Retinal pigment epithelial cell (primary cell): Measurements from ENCODE around the gene FAM184A.

Experiments used
- DNase-seq: peaks from one replicate; pipeline ENCODE4 v3.0.0-alpha.2; 2010; ENCODE audit warnings: low read depth
- H3K4me3 ChIP-seq: 2 replicates; pipeline ENCODE4 v1.5.1; 2011; ENCODE audit warnings: mild to moderate bottlenecking, low read length, control low read depth, moderate library complexity
- TF ChIP-seq, protein P1 (sequence below): conservative IDR thresholded peaks from 2 replicates; pipeline ENCODE4 v1.5.1; 2011; ENCODE audit warnings: low read depth, low read length, control low read depth, inconsistent platforms

The FAM184A gene

DNA sequence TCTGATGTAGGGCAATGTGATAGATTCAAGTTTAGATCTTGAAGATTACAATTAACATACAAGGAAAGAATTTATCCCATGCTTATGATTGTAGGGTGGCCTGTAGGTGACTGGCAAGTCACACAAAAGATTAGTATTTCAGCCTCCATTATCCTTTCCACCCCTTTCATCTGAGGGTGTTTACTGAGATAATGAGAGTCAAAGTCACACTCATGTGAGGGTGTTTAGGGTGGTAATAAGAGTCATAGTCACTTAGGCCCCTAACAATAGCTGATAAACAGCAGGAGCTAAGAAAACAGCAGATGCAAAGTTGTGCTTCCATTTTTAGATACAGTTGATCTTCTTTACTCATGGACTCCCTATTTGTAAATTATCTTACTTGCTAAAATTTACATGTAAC, 11.4 kb downstream of the FAM184A start:
- H3K4me3 ChIP-seq = no peak overlapping the region
- no peak for DNase-seq
- TF ChIP-seq, protein P1, sequence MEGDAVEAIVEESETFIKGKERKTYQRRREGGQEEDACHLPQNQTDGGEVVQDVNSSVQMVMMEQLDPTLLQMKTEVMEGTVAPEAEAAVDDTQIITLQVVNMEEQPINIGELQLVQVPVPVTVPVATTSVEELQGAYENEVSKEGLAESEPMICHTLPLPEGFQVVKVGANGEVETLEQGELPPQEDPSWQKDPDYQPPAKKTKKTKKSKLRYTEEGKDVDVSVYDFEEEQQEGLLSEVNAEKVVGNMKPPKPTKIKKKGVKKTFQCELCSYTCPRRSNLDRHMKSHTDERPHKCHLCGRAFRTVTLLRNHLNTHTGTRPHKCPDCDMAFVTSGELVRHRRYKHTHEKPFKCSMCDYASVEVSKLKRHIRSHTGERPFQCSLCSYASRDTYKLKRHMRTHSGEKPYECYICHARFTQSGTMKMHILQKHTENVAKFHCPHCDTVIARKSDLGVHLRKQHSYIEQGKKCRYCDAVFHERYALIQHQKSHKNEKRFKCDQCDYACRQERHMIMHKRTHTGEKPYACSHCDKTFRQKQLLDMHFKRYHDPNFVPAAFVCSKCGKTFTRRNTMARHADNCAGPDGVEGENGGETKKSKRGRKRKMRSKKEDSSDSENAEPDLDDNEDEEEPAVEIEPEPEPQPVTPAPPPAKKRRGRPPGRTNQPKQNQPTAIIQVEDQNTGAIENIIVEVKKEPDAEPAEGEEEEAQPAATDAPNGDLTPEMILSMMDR = no peak

- TF ChIP-seq, protein P1 = no peak
- H3K4me3 ChIP-seq = no peak overlapping the region
- no peak for DNase-seq
Observed at GRCh38 chr6:119066517-119066916, 11.9 kb downstream of the FAM184A start.

DNA sequence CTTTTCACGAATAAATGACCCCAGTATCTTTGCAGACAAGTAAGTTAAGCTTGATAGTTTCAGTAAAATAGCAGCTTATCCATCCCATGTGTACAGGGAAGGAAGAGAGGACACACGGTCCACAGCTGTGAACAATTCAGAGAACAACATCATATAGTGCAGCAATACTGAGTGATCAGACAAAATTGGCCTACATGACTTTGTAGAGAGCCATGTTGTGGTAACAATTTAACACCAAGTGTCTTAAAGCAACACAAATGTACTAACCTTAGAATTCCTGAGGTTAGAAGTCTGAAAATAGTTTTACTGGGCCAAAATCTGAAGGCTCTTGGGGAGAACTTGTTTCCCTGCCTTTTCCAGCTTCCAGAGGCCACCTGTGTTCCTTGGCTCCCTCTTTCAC, 12.5 kb downstream of the FAM184A start:
- H3K4me3 ChIP-seq = no peak overlapping the region
- DNase-seq = no peak
- TF ChIP-seq, protein P1 = no peak

DNA sequence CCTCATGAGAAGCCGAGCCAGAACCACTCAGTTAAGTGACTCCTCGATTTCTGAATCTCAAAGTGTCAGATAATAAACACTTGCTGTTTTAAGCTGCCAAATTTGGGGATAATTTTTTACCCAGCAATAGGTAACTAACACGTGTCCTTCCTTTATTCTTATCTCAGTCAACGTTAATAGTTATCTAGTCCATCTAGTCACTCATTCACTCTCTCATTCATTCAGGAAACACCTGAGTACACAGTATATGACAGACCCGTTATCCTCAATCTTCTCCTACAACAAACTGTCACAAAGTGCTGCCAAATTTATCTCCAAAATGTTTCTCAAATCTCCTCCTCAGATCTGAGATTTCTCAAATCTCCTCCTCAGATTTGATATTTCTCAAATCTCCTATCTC, 13.1 kb downstream of the FAM184A start:
- DNase-seq = no peak
- TF ChIP-seq, protein P1 = no peak
- no peak overlapping the region for H3K4me3 ChIP-seq

- DNase-seq = no peak
- H3K4me3 ChIP-seq = no peak overlapping the region
- TF ChIP-seq, protein P1 = no peak
Observed at GRCh38 chr6:119063491-119063890, 15.0 kb downstream of the FAM184A start.

GRCh38 chr6:119061215-119061614, 17.2 kb downstream of the FAM184A start:
- TF ChIP-seq, protein P1 = no peak
- no peak for DNase-seq
- no peak overlapping the region for H3K4me3 ChIP-seq

DNA sequence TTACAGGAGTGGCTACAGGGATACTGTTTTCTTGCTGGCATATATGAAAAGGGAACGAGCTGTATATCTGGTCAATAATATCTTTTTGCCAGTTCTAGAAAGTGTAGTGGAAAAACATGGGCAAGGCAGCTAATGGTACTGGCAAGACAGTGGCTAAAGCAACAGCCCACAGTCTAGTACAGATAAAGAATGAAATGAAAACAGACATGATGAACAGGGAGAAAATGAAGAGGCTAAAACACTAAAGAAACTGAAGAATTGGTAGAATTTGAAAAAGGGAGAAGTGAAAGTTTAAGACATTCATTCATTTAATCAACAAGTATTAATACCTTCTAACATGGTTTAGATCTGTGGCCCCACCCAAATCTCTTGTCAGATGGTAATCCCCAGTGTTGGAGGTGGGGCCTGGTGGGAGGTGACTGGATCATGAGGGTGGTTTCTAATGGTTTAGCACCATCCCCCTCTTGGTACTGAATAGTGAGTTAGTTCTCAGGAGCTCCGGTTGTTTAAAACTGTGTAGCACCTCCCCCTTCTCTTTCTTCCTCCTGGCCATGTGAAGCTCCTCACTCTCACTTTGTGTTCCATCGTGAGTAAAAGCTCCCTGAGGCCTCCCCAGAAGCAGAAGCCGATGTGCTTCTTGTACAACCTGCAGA, 18.1 kb downstream of the FAM184A start:
- no peak overlapping the region for H3K4me3 ChIP-seq
- DNase-seq = no peak
- TF ChIP-seq, protein P1 = no peak
